HCT116 (cell line): ENCODE data around the gene C2orf76. TPM values are rescaled to one million over a fixed set of nuclear protein-coding genes. Genes with fewer than 3 reads are reported as not detected.

ENCODE experiments used
- ATAC-seq: fragments of 200-7000 bp; cut with Tn5 transposase; 2 replicates; pipeline ENCODE4 v1.9.1; 2020; ENCODE audit warnings: mild to moderate bottlenecking, moderate library complexity
- BruUV-seq: library from RNA; stranded (reverse); fragments of 400-500 nt; replicated peaks from 2 replicates; lab custom pipeline; 2021; lab: Mats Ljungman, UMichigan
- CTCF ChIA-PET: fragments of 300-600 bp; sonication (Branson Sonifier 250); formaldehyde crosslinking; loops from one replicate; lab custom pipeline; 2021; ENCODE audit warnings: antibody characterized with exemption; lab: Charles Lee
- POLR2A ChIA-PET: fragments of 300-600, 350-600 bp; sonication (Branson Sonifier 250); formaldehyde crosslinking; loops from one replicate; lab custom pipeline; 2021; ENCODE audit warnings: antibody characterized with exemption; lab: Charles Lee
- RAD21 ChIA-PET, 2 experiments: fragments of 300-600 bp; sonication (Branson Sonifier 250); formaldehyde crosslinking; loops; one replicate each; lab custom pipeline; 2023; ENCODE audit warnings: low total read pairs in 2 of 2; ENCODE audit not compliant: uncharacterized antibody in 2 of 2, unreplicated experiment in 2 of 2, low non-redundant PET in 1 of 2; lab: Charles Lee
- DNase-seq: peaks from one replicate; pipeline ENCODE4 v3.0.0-alpha.2; 2010; ENCODE audit warnings: low read depth, low spot score
- H2AFZ ChIP-seq: fragments of 200-600 bp; shearing (Covaris generic), sonication (generic); 2 replicates; pipeline ENCODE4 v1.6.1; 2017; ENCODE audit warnings: low read depth, mixed run types, mixed read lengths, antibody characterized with exemption, low read length; ENCODE audit not compliant: poor library complexity, severe bottlenecking
- H3K27ac ChIP-seq: 2 replicates; pipeline ENCODE4 v1.5.1; 2012; ENCODE audit warnings: low read depth, low read length
- H3K27me3 ChIP-seq: fragments of 200-600 bp; sonication (generic); 2 replicates; pipeline ENCODE4 v1.6.1; 2016; ENCODE audit warnings: mixed run types, low read length, mixed read lengths; ENCODE audit not compliant: insufficient read depth
- H3K36me3 ChIP-seq, 2 experiments: fragments of 200-500 bp in 1 of 2; fragments of 200-600 bp in 1 of 2; sonication (Bioruptor generic) in 1 of 2; sonication (generic) in 1 of 2; 2 replicates each; pipeline versions ENCODE4 v1.5.1 to v1.6.1; 2014 to 2016; ENCODE audit warnings: low read length in 2 of 2, inconsistent platforms in 1 of 2, mixed read lengths in 1 of 2, mixed run types in 1 of 2; ENCODE audit not compliant: insufficient read depth in 2 of 2, control insufficient read depth in 1 of 2
- H3K4me1 ChIP-seq, 2 experiments: fragments of 200-600 bp in 1 of 2; sonication (generic) in 1 of 2; 2 replicates each; pipeline versions ENCODE4 v1.5.1 to v1.6.1; 2012 to 2017; ENCODE audit warnings: low read length in 2 of 2, inconsistent platforms in 1 of 2, mild to moderate bottlenecking in 1 of 2, mixed read lengths in 1 of 2, mixed run types in 1 of 2, moderate library complexity in 1 of 2; ENCODE audit not compliant: insufficient read depth in 2 of 2, control insufficient read depth in 1 of 2
- H3K4me2 ChIP-seq: fragments of 200-600 bp; sonication (generic); 2 replicates; pipeline ENCODE4 v1.6.1; 2017; ENCODE audit warnings: mixed run types, low read length, mixed read lengths
- H3K4me3 ChIP-seq, 2 experiments: fragments of 200-600 bp in 1 of 2; sonication (generic) in 1 of 2; replicated peaks in 1 of 2; 2 replicates each; pipeline ENCODE4 v1.5.1; 2011 to 2016; ENCODE audit warnings: low read length in 2 of 2, control low read depth in 1 of 2, low read depth in 1 of 2, mild to moderate bottlenecking in 1 of 2, mixed read lengths in 1 of 2, mixed run types in 1 of 2
- H3K79me2 ChIP-seq: fragments of 200-600 bp; sonication (generic); 2 replicates; pipeline ENCODE4 v1.6.1; 2017; ENCODE audit warnings: mild to moderate bottlenecking, mixed run types, low read length, moderate library complexity, mixed read lengths; ENCODE audit not compliant: insufficient read depth
- H3K9ac ChIP-seq: fragments of 200-600 bp; sonication (generic); 2 replicates; pipeline ENCODE4 v1.6.1; 2016; ENCODE audit warnings: low read length, mixed read lengths
- H3K9me2 ChIP-seq: fragments of 200-600 bp; sonication (generic), shearing (Covaris generic); 2 replicates; pipeline ENCODE4 v1.6.1; 2017; ENCODE audit warnings: mixed run types, mild to moderate bottlenecking, moderate library complexity; ENCODE audit not compliant: insufficient read depth
- H3K9me3 ChIP-seq, 2 experiments: fragments of 200-500 bp in 1 of 2; fragments of 200-600 bp in 1 of 2; sonication (Bioruptor generic) in 1 of 2; sonication (generic) in 1 of 2; 2 replicates each; pipeline ENCODE4 v1.6.1; 2014 to 2017; ENCODE audit warnings: low read length in 2 of 2, mixed read lengths in 2 of 2, inconsistent platforms in 1 of 2, low read depth in 1 of 2, mild to moderate bottlenecking in 1 of 2, mixed run types in 1 of 2, moderate library complexity in 1 of 2; ENCODE audit not compliant: control insufficient read depth in 1 of 2, insufficient read depth in 1 of 2
- H4K20me1 ChIP-seq: fragments of 200-600 bp; sonication (generic), shearing (Covaris generic); 2 replicates; pipeline ENCODE4 v1.6.1; 2017; ENCODE audit warnings: mixed run types, mild to moderate bottlenecking, moderate library complexity; ENCODE audit not compliant: insufficient read depth
- CBX3 ChIP-seq: IDR thresholded peaks from 2 replicates; pipeline ENCODE4 v1.6.1; 2012; ENCODE audit warnings: low read depth
- EGR1 ChIP-seq: IDR thresholded peaks from 2 replicates; pipeline ENCODE4 v1.6.1; 2012; ENCODE audit warnings: low read depth
- ELF1 ChIP-seq: IDR thresholded peaks from 2 replicates; pipeline ENCODE4 v1.6.1; 2012; ENCODE audit warnings: low read depth, borderline replicate concordance
- EZH2 ChIP-seq: fragments of 200-600 bp; sonication (generic); IDR thresholded peaks from 2 replicates; pipeline ENCODE4 v1.6.1; 2017; ENCODE audit warnings: antibody characterized with exemption, mixed run types
- EZH2phosphoT487 ChIP-seq: fragments of 200-600 bp; IDR thresholded peaks from 2 replicates; pipeline ENCODE4 v1.6.1; 2018; ENCODE audit warnings: antibody characterized with exemption, borderline replicate concordance
- POLR2AphosphoS5 ChIP-seq: IDR thresholded peaks from 2 replicates; pipeline ENCODE4 v1.6.1; 2011; ENCODE audit warnings: mild to moderate bottlenecking, low read depth, low read length, moderate library complexity
- ZFX ChIP-seq: fragments of 450-650 bp; IDR thresholded peaks from 2 replicates; pipeline ENCODE4 v1.6.1; 2017
- ZNF274 ChIP-seq: fragments of 200-500 bp; sonication (Bioruptor generic); IDR thresholded peaks from 2 replicates; pipeline ENCODE4 v1.6.1; 2014; ENCODE audit warnings: mild to moderate bottlenecking, low read depth, low read length, inconsistent platforms
- intact Hi-C: fragments of 100-400 bp; cut with micrococcal nuclease; formaldehyde crosslinking; loops from 2 replicates; pipeline ENCODE4 v1.10.0; 2022
- total RNA-seq: library from RNA; stranded (reverse); gene quantifications from one replicate; pipeline ENCODE4 v1.2.1, GENCODE V29; 2021; ENCODE audit not compliant: unreplicated experiment
- TF ChIP-seq, protein P1 (sequence below): IDR thresholded peaks from 2 replicates; pipeline ENCODE4 v1.6.1; 2012
- TF ChIP-seq, protein P2 (sequence below): IDR thresholded peaks from 2 replicates; pipeline ENCODE4 v1.6.1; 2011; ENCODE audit warnings: mild to moderate bottlenecking, low read length, moderate library complexity; ENCODE audit not compliant: insufficient replicate concordance; ENCODE audit errors: extremely low read depth
- TF ChIP-seq, protein P3 (sequence below), 3 experiments: fragments of 200-600 bp in 1 of 3; sonication (generic) in 1 of 3; IDR thresholded peaks in 2 of 3; conservative IDR thresholded peaks in 1 of 3; 2 replicates each; pipeline ENCODE4 v1.5.1; 2012 to 2017; ENCODE audit warnings: low read depth in 2 of 3, low read length in 2 of 3, antibody characterized with exemption in 1 of 3, borderline replicate concordance in 1 of 3, control low read depth in 1 of 3, mild to moderate bottlenecking in 1 of 3, mixed read lengths in 1 of 3, mixed run types in 1 of 3, moderate library complexity in 1 of 3; ENCODE audit not compliant: insufficient read depth in 1 of 3

Gene C2orf76
- total RNA-seq, 1 experiment from 2014 or later, result 10.5 TPM

DNA sequence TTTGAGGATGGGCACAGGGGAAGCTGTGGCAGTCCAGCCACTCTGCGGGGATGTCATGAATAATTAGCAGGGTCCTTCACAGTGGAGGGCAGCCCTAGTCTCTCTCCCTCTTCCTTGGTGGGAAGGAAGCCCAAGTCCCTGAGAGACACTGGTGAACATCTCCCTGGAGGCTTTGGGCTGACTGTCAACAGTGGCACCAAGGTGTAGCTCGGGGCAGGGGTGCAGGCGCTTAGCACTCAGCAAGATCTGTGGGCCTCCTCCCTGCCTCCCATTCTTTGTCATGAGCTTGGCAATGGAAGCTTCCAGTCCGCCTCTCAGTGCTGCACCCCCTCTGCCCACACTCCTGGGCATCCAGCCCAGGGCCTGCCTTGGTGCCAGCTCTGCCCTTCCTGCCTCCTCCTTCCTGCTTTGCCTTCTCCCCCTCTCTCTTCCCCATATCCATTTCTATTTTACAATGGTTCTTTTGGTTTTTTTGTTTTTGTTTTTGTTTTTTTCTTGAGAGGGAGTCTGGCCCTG, 83.6 kb downstream of the C2orf76 start:
- H3K79me2 ChIP-seq, result no peaks in the 10 kb centered on the region
- H3K4me1 ChIP-seq, result no peaks in the 10 kb centered on the region
- TF ChIP-seq, protein P1, sequence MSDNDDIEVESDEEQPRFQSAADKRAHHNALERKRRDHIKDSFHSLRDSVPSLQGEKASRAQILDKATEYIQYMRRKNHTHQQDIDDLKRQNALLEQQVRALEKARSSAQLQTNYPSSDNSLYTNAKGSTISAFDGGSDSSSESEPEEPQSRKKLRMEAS, result no peak
- TF ChIP-seq ELF1, result no peak
- TF ChIP-seq ZNF274, result no peak
- no peak for TF ChIP-seq POLR2AphosphoS5
- TF ChIP-seq, protein P2, sequence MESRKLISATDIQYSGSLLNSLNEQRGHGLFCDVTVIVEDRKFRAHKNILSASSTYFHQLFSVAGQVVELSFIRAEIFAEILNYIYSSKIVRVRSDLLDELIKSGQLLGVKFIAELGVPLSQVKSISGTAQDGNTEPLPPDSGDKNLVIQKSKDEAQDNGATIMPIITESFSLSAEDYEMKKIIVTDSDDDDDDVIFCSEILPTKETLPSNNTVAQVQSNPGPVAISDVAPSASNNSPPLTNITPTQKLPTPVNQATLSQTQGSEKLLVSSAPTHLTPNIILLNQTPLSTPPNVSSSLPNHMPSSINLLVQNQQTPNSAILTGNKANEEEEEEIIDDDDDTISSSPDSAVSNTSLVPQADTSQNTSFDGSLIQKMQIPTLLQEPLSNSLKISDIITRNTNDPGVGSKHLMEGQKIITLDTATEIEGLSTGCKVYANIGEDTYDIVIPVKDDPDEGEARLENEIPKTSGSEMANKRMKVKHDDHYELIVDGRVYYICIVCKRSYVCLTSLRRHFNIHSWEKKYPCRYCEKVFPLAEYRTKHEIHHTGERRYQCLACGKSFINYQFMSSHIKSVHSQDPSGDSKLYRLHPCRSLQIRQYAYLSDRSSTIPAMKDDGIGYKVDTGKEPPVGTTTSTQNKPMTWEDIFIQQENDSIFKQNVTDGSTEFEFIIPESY, result no peak
- no peak for TF ChIP-seq EZH2
- no peak for TF ChIP-seq EZH2phosphoT487
- TF ChIP-seq CBX3, result no peak
- no peak for TF ChIP-seq EGR1
- TF ChIP-seq, protein P3, sequence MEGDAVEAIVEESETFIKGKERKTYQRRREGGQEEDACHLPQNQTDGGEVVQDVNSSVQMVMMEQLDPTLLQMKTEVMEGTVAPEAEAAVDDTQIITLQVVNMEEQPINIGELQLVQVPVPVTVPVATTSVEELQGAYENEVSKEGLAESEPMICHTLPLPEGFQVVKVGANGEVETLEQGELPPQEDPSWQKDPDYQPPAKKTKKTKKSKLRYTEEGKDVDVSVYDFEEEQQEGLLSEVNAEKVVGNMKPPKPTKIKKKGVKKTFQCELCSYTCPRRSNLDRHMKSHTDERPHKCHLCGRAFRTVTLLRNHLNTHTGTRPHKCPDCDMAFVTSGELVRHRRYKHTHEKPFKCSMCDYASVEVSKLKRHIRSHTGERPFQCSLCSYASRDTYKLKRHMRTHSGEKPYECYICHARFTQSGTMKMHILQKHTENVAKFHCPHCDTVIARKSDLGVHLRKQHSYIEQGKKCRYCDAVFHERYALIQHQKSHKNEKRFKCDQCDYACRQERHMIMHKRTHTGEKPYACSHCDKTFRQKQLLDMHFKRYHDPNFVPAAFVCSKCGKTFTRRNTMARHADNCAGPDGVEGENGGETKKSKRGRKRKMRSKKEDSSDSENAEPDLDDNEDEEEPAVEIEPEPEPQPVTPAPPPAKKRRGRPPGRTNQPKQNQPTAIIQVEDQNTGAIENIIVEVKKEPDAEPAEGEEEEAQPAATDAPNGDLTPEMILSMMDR (IDR thresholded peaks at IDR 0.05 in 2 of 3, conservative IDR thresholded peaks at IDR 0.05 in 1 of 3; ENCODE audit: borderline replicate concordance in 1 of 3, insufficient read depth in 1 of 3, low read depth in 2 of 3, low read length in 2 of 3), result no peak
- TF ChIP-seq ZFX, result no peak
- TF ChIP-seq, all 23 proteins: peak for 0
- H4K20me1 ChIP-seq, result no peaks in the 10 kb centered on the region
- no peaks in the 10 kb centered on the region for H3K36me3 ChIP-seq
- ChIA-PET CTCF (no interaction called here), POLR2A (no interaction called here), RAD21 (no interaction called here)
- no peak overlapping the region for H3K9ac ChIP-seq
- no peak for DNase-seq
- no peak overlapping the region for H3K4me2 ChIP-seq
- intact Hi-C loops, result no loop called here
- no peak overlapping the region for H3K4me3 ChIP-seq
- no peak overlapping the region for H3K27ac ChIP-seq
- H2AFZ ChIP-seq, result no peak overlapping the region
- H3K9me2 ChIP-seq, result no peaks in the 10 kb centered on the region
- no TSS peak for BruUV-seq
- H3K27me3 ChIP-seq, result no peaks in the 10 kb centered on the region
- no peak for ATAC-seq
- no peaks in the 10 kb centered on the region for H3K9me3 ChIP-seq
